Heart right ventricle (tissue), 16 donors: ENCODE data around the gene NPB. TPM values are rescaled to one million over a fixed set of nuclear protein-coding genes. Genes with fewer than 3 reads are reported as not detected.

Source experiments
- ATAC-seq, 8 donors: fragments of 200-7000 bp; cut with Tn5 transposase; one replicate each; pipeline ENCODE4 v1.9.1; 2020; ENCODE audit warnings: mild to moderate bottlenecking in 8 of 8, moderate library complexity in 8 of 8, moderate number of reproducible peaks in 1 of 8
- DNase-seq, 2 donors: peaks; one replicate each; pipeline ENCODE4 v3.0.0-alpha.2; 2020
- H3K27ac ChIP-seq, 10 donors: fragments of 200-600 bp; sonication (generic) in 2 of 10; one replicate each; pipeline versions ENCODE4 v1.5.0 to v1.8.0; 2020 to 2022; ENCODE audit warnings: mild to moderate bottlenecking in 3 of 10
- H3K27me3 ChIP-seq, 7 donors: fragments of 200-600 bp; one replicate each; pipeline ENCODE4 v1.8.0; 2021 to 2022; ENCODE audit warnings: mild to moderate bottlenecking in 2 of 7
- H3K36me3 ChIP-seq, 9 donors: fragments of 200-600 bp; sonication (generic) in 1 of 9; one replicate each; pipeline versions ENCODE4 v1.5.0 to v1.8.0; 2020 to 2022; ENCODE audit warnings: mild to moderate bottlenecking in 2 of 9
- H3K4me1 ChIP-seq, 9 donors: fragments of 200-600 bp; sonication (generic) in 1 of 9; one replicate each; pipeline versions ENCODE4 v1.5.0 to v1.8.0; 2020 to 2022; ENCODE audit warnings: mild to moderate bottlenecking in 4 of 9
- H3K4me3 ChIP-seq, 10 donors: fragments of 200-600 bp; sonication (generic) in 2 of 10; one replicate each; pipeline versions ENCODE4 v1.5.0 to v1.8.0; 2020 to 2022; ENCODE audit warnings: mild to moderate bottlenecking in 7 of 10, moderate library complexity in 2 of 10
- H3K9me3 ChIP-seq, 11 donors: fragments of 200-600 bp in 10 of 11; sonication (generic) in 2 of 11; one replicate each; pipeline versions ENCODE4 v1.5.0 to v1.8.0; 2013 to 2022; ENCODE audit warnings: mild to moderate bottlenecking in 2 of 11, control low read depth in 1 of 11, moderate library complexity in 1 of 11
- WGBS, 2 donors: extraction: QIAGEN DNeasy Blood & Tissue Kit; methylation state at CpG; one replicate each; pipeline ENCODE4 v1.1.7; 2013; ENCODE audit warnings: inconsistent platforms in 1 of 2; 5-methylcytosine and 5-hydroxymethylcytosine counted together
- intact Hi-C, 10 donors: fragments of 100-400 bp; cut with DNase I; formaldehyde crosslinking; loops; one replicate each; pipeline versions ENCODE4 v1.11.1 to v1.14.2; 2022
- polyA plus RNA-seq, 2 donors: library from polyadenylated mRNA; stranded (reverse); fragments of 200-250 nt; gene quantifications; one replicate each; pipeline ENCODE4 v1.2.3, GENCODE V29; 2013
- total RNA-seq, 10 donors: library from RNA; stranded (reverse); fragmentation: NEBNext Ultra II Directional in 3 of 10; extraction: Animal tissue kit (Norgen Biotek cat#: 25700) in 3 of 10; gene quantifications; one replicate each; pipeline versions ENCODE4 v1.2.1 to v1.2.4, GENCODE V29; 2021 to 2023
- TF ChIP-seq, protein P1 (sequence below), 9 donors: fragments of 200-600 bp; sonication (generic) in 2 of 9; IDR thresholded peaks; one replicate each; pipeline versions ENCODE4 v1.5.0 to v1.8.0; 2021 to 2022; ENCODE audit warnings: antibody characterized with exemption in 9 of 9, mild to moderate bottlenecking in 5 of 9, moderate library complexity in 1 of 9
- donor health status: Arrhythmogenic right ventricular cardiomyopathy.
- donor health status: ischemic (EF 13 %, LVEDD 7.1; RV severe dilation, severe dysfunction).
- donor health status: healthy with polysubstance abuse.
- donor health status: DM: no; HTN: yes; CAD: no.
- donor health status: DM: no; HTN: no; CAD: no.
- donor health status: ischemic (EF 25% LVEDD 6.9; RV normal size, moderate dysfunction).
- donor health status: ischemic (EF 25% LVEDD 5.7; RV mildly dilated, moderate dysfunction).
- donor health status: healthy.
- donor health status: DM: yes; HTN: yes; CAD: no.
- donor health status: Ischemic cardiomyopathy.
- donor health status: ischemic (EF 35%, LVEDD 5.7; RV mildly dilated, moderate dysfunction).
- donor health status: nonischemic (EF 11% LVEDD 7.7; RV severe dilation, severe dysfunction).
- donor health status: DM: yes; HTN: yes; CAD: no.
- donor health status: PGD.
- donor health status: ischemic (EF 29% LVEDD 5.4; RV normal size, mild dysfunction).
- donor health status: nonischemic (EF 23%, LVEDD 6.1; RV moderate dilation, normal function).

NPB gene
- total and polyA plus RNA-seq, 12 donors, result 0.13 to 0.83 (median 0.42) TPM

DNA sequence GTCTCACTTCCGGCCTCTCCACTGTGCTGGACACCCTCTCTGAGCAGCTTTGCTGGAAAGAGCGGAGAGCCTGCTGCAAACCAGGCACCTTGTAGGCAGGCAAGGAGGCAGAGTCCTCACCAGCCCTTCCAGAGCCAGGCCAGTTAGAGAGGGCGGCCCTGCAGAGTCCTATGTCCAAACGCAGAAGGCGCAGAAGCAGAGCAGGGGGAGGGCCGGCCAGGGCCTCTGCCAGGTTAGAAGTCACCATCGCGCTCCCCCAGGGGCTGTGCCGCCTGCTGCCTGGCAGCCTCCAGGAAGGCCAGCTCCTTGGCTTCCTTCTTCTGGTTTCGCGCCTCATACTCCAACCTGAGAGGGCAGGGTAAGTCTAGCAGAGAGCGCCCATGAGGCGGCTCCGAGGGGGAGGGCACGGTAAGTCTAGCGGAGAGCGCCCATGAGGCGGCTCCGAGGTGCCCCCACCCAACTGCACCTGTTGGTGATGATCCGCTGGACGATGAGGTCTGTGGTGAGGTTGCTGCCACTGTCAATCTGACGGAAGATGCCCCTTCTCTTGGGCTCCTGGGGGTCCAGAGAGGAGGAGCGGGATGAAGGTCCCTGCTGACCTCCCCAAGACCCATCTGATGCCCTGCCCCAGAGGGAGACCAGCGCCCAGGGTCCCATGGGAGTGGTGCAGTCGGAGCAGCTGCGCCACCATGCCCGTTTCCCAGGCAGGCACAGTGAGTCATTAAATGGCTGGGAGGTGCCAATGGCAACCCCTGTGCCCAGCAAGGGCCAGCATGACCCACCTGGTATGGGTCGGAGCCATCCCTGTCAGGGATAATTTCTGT is 2.8 kb downstream of the NPB start:
- TF ChIP-seq, protein P1, sequence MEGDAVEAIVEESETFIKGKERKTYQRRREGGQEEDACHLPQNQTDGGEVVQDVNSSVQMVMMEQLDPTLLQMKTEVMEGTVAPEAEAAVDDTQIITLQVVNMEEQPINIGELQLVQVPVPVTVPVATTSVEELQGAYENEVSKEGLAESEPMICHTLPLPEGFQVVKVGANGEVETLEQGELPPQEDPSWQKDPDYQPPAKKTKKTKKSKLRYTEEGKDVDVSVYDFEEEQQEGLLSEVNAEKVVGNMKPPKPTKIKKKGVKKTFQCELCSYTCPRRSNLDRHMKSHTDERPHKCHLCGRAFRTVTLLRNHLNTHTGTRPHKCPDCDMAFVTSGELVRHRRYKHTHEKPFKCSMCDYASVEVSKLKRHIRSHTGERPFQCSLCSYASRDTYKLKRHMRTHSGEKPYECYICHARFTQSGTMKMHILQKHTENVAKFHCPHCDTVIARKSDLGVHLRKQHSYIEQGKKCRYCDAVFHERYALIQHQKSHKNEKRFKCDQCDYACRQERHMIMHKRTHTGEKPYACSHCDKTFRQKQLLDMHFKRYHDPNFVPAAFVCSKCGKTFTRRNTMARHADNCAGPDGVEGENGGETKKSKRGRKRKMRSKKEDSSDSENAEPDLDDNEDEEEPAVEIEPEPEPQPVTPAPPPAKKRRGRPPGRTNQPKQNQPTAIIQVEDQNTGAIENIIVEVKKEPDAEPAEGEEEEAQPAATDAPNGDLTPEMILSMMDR (IDR thresholded peaks at IDR 0.05), result no peak
- intact Hi-C loops, result loop anchor here in 1 of 10 donors (5.0 kb wide), 1 partner anchor 762 kb away; no protein-coding TSS in a partner anchor
- Histone ChIP-seq H3K27me3 (peaks cover 0 to 26% (median 0%) of the 10 kb centered on the region in 7 donors), H3K27ac (no peak overlapping the region), H3K9me3 (no peaks in the 10 kb centered on the region), H3K4me3 (no peak overlapping the region), H3K4me1 (peaks cover 4 to 18% (median 13%) of the 10 kb centered on the region in 9 donors), H3K36me3 (peaks cover 0 to 56% (median 3%) of the 10 kb centered on the region in 9 donors)
- 89 to 92% methylated on average over 28 of the region's 28 CpGs for WGBS, 2 donors
- ATAC-seq, result no peak
- peak in 1 of 2 donors; percentile 3 for DNase-seq

DNA sequence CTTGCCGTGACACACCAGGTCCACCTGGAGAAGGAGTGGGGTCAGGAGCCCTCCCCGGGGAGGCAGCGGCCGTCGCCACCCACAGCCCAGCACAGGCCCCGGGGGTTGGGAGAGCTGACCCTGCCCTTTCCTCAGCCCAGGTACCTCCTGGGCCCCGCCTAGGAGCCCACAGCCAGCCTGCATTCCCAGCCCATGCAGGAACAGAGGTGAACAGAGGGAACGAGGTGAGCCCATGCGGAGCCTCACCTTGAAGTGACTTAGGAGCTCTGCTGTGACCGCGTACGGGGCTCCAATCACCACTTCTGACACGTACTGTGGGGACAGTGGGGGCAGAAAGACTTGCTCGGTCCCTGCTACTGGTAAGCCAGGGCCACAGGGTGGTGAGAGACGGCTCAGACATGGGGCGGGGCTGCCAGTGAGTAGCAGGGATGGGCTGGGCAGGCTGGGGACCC is 3.4 kb downstream of the NPB start:
- 96% methylated on average over 16 of the region's 16 CpGs for WGBS, 2 donors
- peaks cover 10 to 24% (median 20%) of the 10 kb centered on the region in 9 donors for H3K4me1 ChIP-seq
- ATAC-seq, result no peak
- peaks cover 0 to 49% (median 3%) of the 10 kb centered on the region in 9 donors for H3K36me3 ChIP-seq
- no peak for DNase-seq
- H3K9me3 ChIP-seq, result no peaks in the 10 kb centered on the region
- TF ChIP-seq, protein P1 (IDR thresholded peaks at IDR 0.05), result no peak
- H3K27ac ChIP-seq, result no peak overlapping the region
- intact Hi-C loops, result loop anchor here in 1 of 10 donors (5.0 kb wide), 1 partner anchor 762 kb away; no protein-coding TSS in a partner anchor
- no peak overlapping the region for H3K4me3 ChIP-seq
- H3K27me3 ChIP-seq, result peaks cover 0 to 26% (median 0%) of the 10 kb centered on the region in 7 donors

DNA sequence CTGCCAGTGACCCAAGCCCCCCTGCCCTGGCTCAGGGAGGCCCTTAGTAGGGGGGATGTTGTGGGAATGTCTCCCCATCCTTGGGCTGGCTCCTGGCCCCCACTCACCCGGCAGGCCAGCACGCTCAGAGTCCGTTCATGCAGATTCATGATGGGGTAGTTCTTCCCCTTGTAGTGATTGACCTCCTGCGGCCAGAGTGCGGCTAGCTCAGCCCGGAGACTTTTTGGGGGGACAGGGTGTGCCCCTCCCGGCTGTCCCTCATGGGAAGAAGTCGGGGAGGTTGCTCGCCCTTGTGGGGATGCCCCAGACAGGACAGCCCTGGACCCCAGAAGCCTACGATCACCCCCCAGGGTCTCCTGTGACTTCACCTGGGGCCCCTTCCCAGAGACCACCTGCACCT is 4.0 kb downstream of the NPB start:
- intact Hi-C loops, result loop anchor here in 1 of 10 donors (5.0 kb wide), 1 partner anchor 761 kb away; no protein-coding TSS in a partner anchor
- H3K36me3 ChIP-seq, result peaks cover 0 to 45% (median 3%) of the 10 kb centered on the region in 9 donors
- peaks cover 0 to 24% (median 0%) of the 10 kb centered on the region in 7 donors for H3K27me3 ChIP-seq
- DNase-seq (no peak), ATAC-seq (no peak)
- no peaks in the 10 kb centered on the region for H3K9me3 ChIP-seq
- H3K27ac ChIP-seq, result no peak overlapping the region
- 92 to 96% methylated on average over 10 of the region's 10 CpGs for WGBS, 2 donors
- H3K4me1 ChIP-seq, result peaks cover 13 to 29% (median 24%) of the 10 kb centered on the region in 9 donors
- H3K4me3 ChIP-seq, result no peak overlapping the region
- TF ChIP-seq, protein P1 (IDR thresholded peaks at IDR 0.05), result no peak

DNA sequence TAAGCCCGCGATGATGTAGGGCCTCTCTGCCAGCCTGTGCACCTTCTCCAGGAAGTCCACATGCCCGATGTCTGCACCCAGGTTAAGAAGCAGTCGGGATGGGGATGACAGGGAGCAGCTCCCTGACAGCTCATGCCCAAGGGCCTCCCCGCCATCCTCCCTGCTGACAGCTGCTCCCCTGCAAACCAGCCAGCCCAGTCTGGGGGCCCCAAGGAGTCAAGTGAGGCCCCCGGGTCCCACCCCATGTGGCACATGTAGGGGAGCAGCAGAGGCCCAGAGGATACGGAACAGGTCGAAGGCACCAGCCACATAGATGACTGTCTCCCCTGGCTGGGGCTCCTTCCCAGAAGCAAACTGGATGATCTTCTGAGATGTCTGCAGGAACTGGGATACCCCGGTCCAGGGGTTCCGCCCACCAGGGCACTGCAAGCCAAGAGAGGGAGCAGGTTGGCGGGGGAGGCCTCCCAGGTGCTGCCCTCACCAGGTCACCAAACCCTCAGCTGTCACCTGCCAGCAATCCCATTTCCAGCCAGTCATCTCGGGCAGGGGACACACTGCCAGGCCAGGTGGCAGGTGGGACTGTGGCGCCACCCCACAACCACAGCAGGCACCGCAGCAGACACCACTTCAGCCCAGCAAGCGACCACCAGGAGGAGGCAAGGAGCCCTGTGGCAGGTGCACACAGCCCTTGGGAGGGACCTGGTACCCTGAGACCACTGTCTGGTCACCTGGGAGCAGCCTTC is 4.6 kb downstream of the NPB start:
- WGBS, 2 donors, result 91 to 94% methylated on average over 15 of the region's 15 CpGs
- ATAC-seq (no peak), DNase-seq (peak; percentile 3 to 14)
- Histone ChIP-seq H3K4me3 (no peak overlapping the region), H3K9me3 (no peaks in the 10 kb centered on the region), H3K4me1 (peaks cover 13 to 26% (median 23%) of the 10 kb centered on the region in 9 donors), H3K27ac (no peak overlapping the region), H3K36me3 (peaks cover 0 to 45% (median 3%) of the 10 kb centered on the region in 9 donors), H3K27me3 (peaks cover 0 to 17% (median 0%) of the 10 kb centered on the region in 7 donors)
- TF ChIP-seq, protein P1 (IDR thresholded peaks at IDR 0.05), result no peak
- intact Hi-C loops, result loop anchor here in 1 of 10 donors (5.0 kb wide), 1 partner anchor 761 kb away; no protein-coding TSS in a partner anchor
